22Rv1 (cell line): Measurements from ENCODE around the gene ZBTB7C.

Experiments
- CTCF ChIP-seq: fragments of 450-650 bp; IDR thresholded peaks from 2 replicates; pipeline ENCODE4 v1.5.1; 2017; ENCODE audit warnings: mild to moderate bottlenecking
- ZFX ChIP-seq: fragments of 450-650 bp; IDR thresholded peaks from 2 replicates; pipeline ENCODE4 v1.6.1; 2017; ENCODE audit warnings: antibody characterized with exemption, borderline replicate concordance

GRCh38 chr18:48365965-48366364 is 43.2 kb downstream of the ZBTB7C start:
- no peak for TF ChIP-seq CTCF
- no peak for TF ChIP-seq ZFX
